Caco-2 (cell line): Measurements from ENCODE around the gene COL5A2. TPM values are rescaled to one million over a fixed set of nuclear protein-coding genes. Genes with fewer than 3 reads are reported as not detected.

ENCODE experiments used
- BruUV-seq: library from RNA; stranded (reverse); fragments of 400-500 nt; replicated peaks from 2 replicates; lab custom pipeline; 2021; lab: Mats Ljungman, UMichigan
- CTCF ChIA-PET: fragments of 300-600 bp; sonication (Branson Sonifier 250); formaldehyde crosslinking; loops from one replicate; lab custom pipeline; 2022; ENCODE audit warnings: antibody characterized with exemption; lab: Charles Lee
- POLR2A ChIA-PET: fragments of 300-600 bp; sonication (Branson Sonifier 250); formaldehyde crosslinking; loops from one replicate; lab custom pipeline; 2022; ENCODE audit warnings: antibody characterized with exemption; lab: Charles Lee
- DNase-seq, 2 experiments: peaks; one replicate each; pipeline versions ENCODE4 v3.0.0 to v3.0.0-alpha.2; 2020 to 2022
- H3K27me3 ChIP-seq: replicated peaks from 2 replicates; pipeline ENCODE4 v1.6.0; 2011; ENCODE audit warnings: low read length; ENCODE audit not compliant: control insufficient read depth, insufficient read depth
- H3K36me3 ChIP-seq: 2 replicates; pipeline ENCODE4 v1.5.1; 2011; ENCODE audit warnings: low read length; ENCODE audit not compliant: control insufficient read depth, insufficient read depth
- H3K4me1 ChIP-seq: fragments of 250-450 bp; sonication (Bioruptor Pico); 2 replicates; pipeline ENCODE4 v1.5.1; 2020; ENCODE audit warnings: mild to moderate bottlenecking
- H3K4me3 ChIP-seq: 2 replicates; pipeline ENCODE4 v1.5.1; 2011; ENCODE audit warnings: low read depth, mild to moderate bottlenecking, control low read depth, low read length
- H3K9me3 ChIP-seq: fragments of 250-450 bp; sonication (Bioruptor Pico); 2 replicates; pipeline ENCODE4 v1.5.1; 2020; ENCODE audit warnings: mild to moderate bottlenecking, moderate library complexity
- H3K27ac Mint-ChIP-seq: one replicate; pipeline ENCODE4 v1.8.0; 2022; ENCODE audit warnings: mixed read lengths; ENCODE audit not compliant: unreplicated experiment
- H3K27me3 Mint-ChIP-seq: one replicate; pipeline ENCODE4 v1.8.0; 2022; ENCODE audit warnings: mixed read lengths; ENCODE audit not compliant: insufficient read depth, unreplicated experiment
- H3K36me3 Mint-ChIP-seq: one replicate; pipeline ENCODE4 v1.8.0; 2022; ENCODE audit warnings: mild to moderate bottlenecking, mixed read lengths; ENCODE audit not compliant: insufficient read depth, unreplicated experiment
- H3K4me1 Mint-ChIP-seq: one replicate; pipeline ENCODE4 v1.8.0; 2022; ENCODE audit warnings: low read depth, mixed read lengths; ENCODE audit not compliant: unreplicated experiment
- H3K4me3 Mint-ChIP-seq: one replicate; pipeline ENCODE4 v1.8.0; 2022; ENCODE audit warnings: mild to moderate bottlenecking, moderate library complexity, mixed read lengths; ENCODE audit not compliant: unreplicated experiment
- H3K9me3 Mint-ChIP-seq: one replicate; pipeline ENCODE4 v1.8.0; 2022; ENCODE audit warnings: mixed read lengths; ENCODE audit not compliant: unreplicated experiment
- CTCF ChIP-seq, 2 experiments: fragments of 200-600 bp in 1 of 2; IDR thresholded peaks; 1 replicate in 1 of 2; 2 replicates in 1 of 2; pipeline versions ENCODE4 v1.5.1 to v1.8.0; 2011 to 2022; ENCODE audit warnings: antibody characterized with exemption in 1 of 2, control low read depth in 1 of 2, inconsistent platforms in 1 of 2, low read depth in 1 of 2, low read length in 1 of 2, mild to moderate bottlenecking in 1 of 2, moderate library complexity in 1 of 2; ENCODE audit not compliant: insufficient read depth in 1 of 2, severe bottlenecking in 1 of 2, unreplicated experiment in 1 of 2
- intact Hi-C: fragments of 100-400 bp; cut with micrococcal nuclease; formaldehyde crosslinking; loops from one replicate; pipeline ENCODE4 v1.10.0; 2022; ENCODE audit not compliant: unreplicated experiment
- total RNA-seq: library from RNA; stranded (reverse); gene quantifications from 2 replicates; pipeline ENCODE4 v1.2.3, GENCODE V29; 2022

The COL5A2 gene
- total RNA-seq, 1 experiment from 2014 or later, result 244 TPM

DNA sequence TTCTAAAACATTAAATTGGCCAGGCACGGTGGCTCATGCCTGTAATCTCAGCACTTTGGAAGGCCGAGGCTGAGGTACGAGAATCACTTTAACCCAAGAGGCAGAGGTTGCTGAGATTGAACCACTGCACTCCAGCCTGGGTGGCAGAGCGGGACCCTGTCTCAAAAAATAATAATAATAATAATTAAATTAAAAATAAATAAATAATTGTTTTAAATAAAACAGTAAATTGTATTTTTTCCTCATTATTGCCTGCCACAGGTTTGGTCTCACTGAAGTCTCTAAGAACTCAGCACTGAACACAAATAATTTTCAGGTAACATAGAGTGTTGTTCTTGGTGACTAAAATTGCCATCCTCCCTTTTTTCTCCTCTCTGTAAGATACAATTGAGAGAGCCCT, 19.8 kb downstream of the COL5A2 start:
- Histone ChIP-seq H3K27me3 (no peaks in the 10 kb centered on the region), H3K36me3 (no peaks in the 10 kb centered on the region), H3K4me1 (peaks cover 34% of the 10 kb centered on the region), H3K4me3 (no peak overlapping the region), H3K9me3 (no peaks in the 10 kb centered on the region)
- Mint-ChIP-seq H3K36me3 (no peaks in the 10 kb centered on the region), H3K4me3 (no peak overlapping the region), H3K4me1 (peaks cover 32% of the 10 kb centered on the region), H3K9me3 (no peaks in the 10 kb centered on the region), H3K27me3 (no peaks in the 10 kb centered on the region), H3K27ac (no peak overlapping the region)
- intact Hi-C loops, result no loop called here
- ChIA-PET CTCF (no interaction called here), POLR2A (no interaction called here)
- TF ChIP-seq CTCF (IDR thresholded peaks at IDR 0.05; ENCODE audit: insufficient read depth in 1 of 2, low read depth in 1 of 2, low read length in 1 of 2, severe bottlenecking in 1 of 2, unreplicated experiment in 1 of 2), result no peak
- DNase-seq, result no peak
- no TSS peak for BruUV-seq

- Mint-ChIP-seq H3K27ac (no peak overlapping the region), H3K4me3 (no peak overlapping the region), H3K4me1 (peaks cover 32% of the 10 kb centered on the region), H3K36me3 (no peaks in the 10 kb centered on the region), H3K27me3 (no peaks in the 10 kb centered on the region), H3K9me3 (no peaks in the 10 kb centered on the region)
- no peak for DNase-seq
- intact Hi-C loops, result no loop called here
- Histone ChIP-seq H3K27me3 (no peaks in the 10 kb centered on the region), H3K9me3 (no peaks in the 10 kb centered on the region), H3K4me3 (no peak overlapping the region), H3K36me3 (no peaks in the 10 kb centered on the region), H3K4me1 (peaks cover 30% of the 10 kb centered on the region)
- TF ChIP-seq CTCF (IDR thresholded peaks at IDR 0.05; ENCODE audit: insufficient read depth in 1 of 2, low read depth in 1 of 2, low read length in 1 of 2, severe bottlenecking in 1 of 2, unreplicated experiment in 1 of 2), result no peak
- no TSS peak for BruUV-seq
- POLR2A ChIA-PET, result no interaction called here
- CTCF ChIA-PET, result no interaction called here
Observed at GRCh38 chr2:189159273-189159672, 20.3 kb downstream of the COL5A2 start.

- POLR2A ChIA-PET, result no interaction called here
- intact Hi-C loops, result no loop called here
- no peak overlapping the region for H3K4me3 Mint-ChIP-seq
- no peaks in the 10 kb centered on the region for H3K27me3 Mint-ChIP-seq
- no peaks in the 10 kb centered on the region for H3K36me3 Mint-ChIP-seq
- no peaks in the 10 kb centered on the region for H3K9me3 ChIP-seq
- no peaks in the 10 kb centered on the region for H3K36me3 ChIP-seq
- no peaks in the 10 kb centered on the region for H3K9me3 Mint-ChIP-seq
- no peaks in the 10 kb centered on the region for H3K27me3 ChIP-seq
- CTCF ChIA-PET, result interaction anchor here (0.7 kb wide), 1 partner anchor 15 kb away, joined by 3 read pairs; no protein-coding TSS in a partner anchor
- TF ChIP-seq CTCF (IDR thresholded peaks at IDR 0.05; ENCODE audit: insufficient read depth in 1 of 2, low read depth in 1 of 2, low read length in 1 of 2, severe bottlenecking in 1 of 2, unreplicated experiment in 1 of 2), result no peak
- no peak overlapping the region for H3K27ac Mint-ChIP-seq
- no peak for DNase-seq
- no peak overlapping the region for H3K4me3 ChIP-seq
- no TSS peak for BruUV-seq
- H3K4me1 ChIP-seq, result peaks cover 20% of the 10 kb centered on the region
- H3K4me1 Mint-ChIP-seq, result peaks cover 30% of the 10 kb centered on the region
Observed at GRCh38 chr2:189157939-189158338, 21.6 kb downstream of the COL5A2 start.
